Choroid plexus epithelial cell (primary cell): ENCODE data around the gene XRRA1.

Experiments used
- DNase-seq: peaks from one replicate; pipeline ENCODE4 v3.0.0-alpha.2; 2010; ENCODE audit warnings: low read depth
- H3K4me3 ChIP-seq: 2 replicates; pipeline ENCODE4 v1.5.1; 2011; ENCODE audit warnings: low read depth, mild to moderate bottlenecking, control low read depth, low read length, moderate library complexity
- CTCF ChIP-seq: conservative IDR thresholded peaks from 2 replicates; pipeline ENCODE4 v1.5.1; 2011; ENCODE audit warnings: low read depth, mild to moderate bottlenecking, control low read depth, inconsistent platforms, low read length, moderate library complexity

Gene XRRA1

GRCh38 chr11:74936087-74936486 is 12.8 kb downstream of the XRRA1 start:
- DNase-seq, result no peak
- no peak for TF ChIP-seq CTCF
- no peak overlapping the region for H3K4me3 ChIP-seq

DNA sequence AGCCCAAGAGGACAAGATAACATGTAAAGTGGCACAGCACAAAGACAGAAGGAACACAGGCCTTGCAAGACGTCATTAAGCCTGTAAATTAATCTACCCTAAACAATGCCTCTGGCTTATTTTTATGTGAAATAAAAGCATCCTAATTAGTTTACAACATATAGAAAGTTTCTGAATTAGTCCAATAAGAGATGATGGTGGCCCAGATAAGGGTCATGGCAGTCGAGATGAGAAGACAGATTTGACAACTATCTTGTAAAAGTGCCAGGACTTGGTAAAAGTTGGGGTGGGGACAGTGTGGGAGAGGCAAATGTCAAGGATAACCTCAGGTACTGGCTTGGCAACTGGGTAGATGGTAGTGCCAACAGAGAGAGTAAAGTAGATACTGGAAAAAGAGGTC is 13.6 kb downstream of the XRRA1 start:
- no peak for DNase-seq
- TF ChIP-seq CTCF, result no peak
- H3K4me3 ChIP-seq, result no peak overlapping the region

- no peak for TF ChIP-seq CTCF
- no peak overlapping the region for H3K4me3 ChIP-seq
- DNase-seq, result no peak
Observed at GRCh38 chr11:74933765-74934164, 15.1 kb downstream of the XRRA1 start.

DNA sequence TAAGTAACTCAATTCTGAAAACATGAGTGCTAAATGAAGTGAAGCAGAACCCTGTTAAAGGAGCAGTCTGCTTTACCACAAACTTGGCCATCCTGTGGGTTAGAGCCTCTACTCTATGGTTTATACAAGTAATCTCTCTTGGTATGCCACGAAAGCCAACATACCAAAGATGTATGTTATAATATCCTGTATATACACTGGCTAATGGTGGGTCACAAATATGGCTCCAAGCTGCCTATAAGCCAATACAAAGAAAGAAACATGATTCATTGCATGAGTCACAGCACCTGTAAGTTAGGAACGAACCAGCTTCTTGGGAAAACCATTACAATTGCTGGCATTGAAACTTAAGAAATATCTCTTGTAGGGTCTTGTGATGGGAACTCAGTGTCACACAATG is 16.1 kb downstream of the XRRA1 start:
- TF ChIP-seq CTCF, result no peak
- H3K4me3 ChIP-seq, result no peak overlapping the region
- DNase-seq, result peak; percentile 45

- no peak overlapping the region for H3K4me3 ChIP-seq
- no peak for TF ChIP-seq CTCF
- DNase-seq, result peak; percentile 71
Observed at GRCh38 chr11:74932169-74932568, 16.7 kb downstream of the XRRA1 start.

DNA sequence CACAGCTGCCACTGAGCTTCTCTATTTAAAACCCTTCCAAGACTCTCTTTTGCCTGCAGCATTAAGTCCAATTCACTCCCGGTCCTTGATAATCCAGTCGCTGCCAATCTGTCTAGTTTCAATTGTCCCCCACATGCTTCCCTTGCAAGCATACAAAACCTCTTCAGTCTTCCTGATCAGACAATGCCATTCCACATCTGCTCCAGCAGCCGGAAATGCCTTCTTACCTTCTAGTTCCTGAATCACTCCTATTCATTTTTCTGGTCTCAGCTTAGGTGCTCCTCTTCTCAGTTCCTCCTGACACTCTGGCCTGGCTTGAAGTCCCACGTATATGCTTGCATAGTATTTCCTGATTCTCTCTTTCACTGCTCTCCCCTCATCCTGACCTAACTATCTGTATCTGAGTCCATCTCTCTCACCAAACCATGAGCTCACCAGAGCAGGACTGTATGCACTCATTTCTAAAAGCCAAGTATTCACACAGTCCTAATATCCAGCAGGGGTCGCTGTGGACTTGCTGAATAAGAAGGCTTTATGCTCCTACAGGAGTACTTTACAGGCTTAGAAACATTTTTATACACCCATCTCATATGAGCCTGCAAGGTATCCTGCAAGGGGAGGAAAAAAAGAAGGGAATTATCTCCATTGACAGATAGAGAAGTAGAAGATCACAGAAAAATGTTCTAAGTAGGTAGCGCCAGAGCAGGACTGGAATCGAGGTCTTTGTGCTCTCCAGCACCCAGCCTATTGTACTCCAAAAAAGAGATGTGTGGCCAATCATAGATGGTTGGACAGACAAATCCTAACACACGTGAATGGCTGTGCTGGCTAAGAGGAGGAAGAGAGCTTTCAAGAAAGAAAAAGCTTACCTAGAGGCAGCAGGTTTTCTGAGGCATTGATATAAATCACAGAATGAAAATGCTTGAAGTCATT is 19.2 kb downstream of the XRRA1 start:
- DNase-seq, result peak; percentile 97
- no peak overlapping the region for H3K4me3 ChIP-seq
- peak; percentile 87 for TF ChIP-seq CTCF

DNA sequence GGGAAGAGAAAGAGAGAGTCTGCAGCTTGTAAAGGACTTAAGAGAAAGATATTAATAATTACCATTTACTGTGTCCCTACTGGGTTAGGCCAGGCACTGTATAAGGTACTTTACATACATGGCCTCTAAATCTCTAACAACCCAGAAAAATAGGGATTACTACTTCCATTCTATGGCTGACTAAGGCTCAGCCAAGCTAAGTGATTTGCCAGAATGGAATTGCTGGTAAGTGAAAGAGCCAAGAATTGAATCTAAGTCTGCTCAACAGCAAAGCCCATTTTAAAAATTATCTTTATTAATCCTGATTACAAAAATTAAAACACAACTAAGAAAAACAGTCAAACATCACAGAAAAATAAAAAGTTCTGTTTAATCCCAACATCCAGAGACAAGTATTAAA is 21.4 kb downstream of the XRRA1 start:
- H3K4me3 ChIP-seq, result no peak overlapping the region
- no peak for TF ChIP-seq CTCF
- no peak for DNase-seq
